ENCODE results near the gene HRH4. TPM values are rescaled to one million over a fixed set of nuclear protein-coding genes. Genes with fewer than 3 reads are reported as not detected.
A peak's percentile ranks its signal among the peaks of the same experiment; 100 is the strongest.

Gene HRH4
- total RNA-seq, 4 donors from 2014 or later: 0.12 to 0.55 TPM; not detected in 2

- no peak for DNase-seq
- Histone ChIP-seq H3K4me1 (no peaks in the 10 kb centered on the region), H3K4me3 (no peak overlapping the region), H3K9me3 (no peaks in the 10 kb centered on the region), H3K27ac (no peak overlapping the region), H3K27me3 (no peaks in the 10 kb centered on the region), H3K36me3 (no peaks in the 10 kb centered on the region)
- TF ChIP-seq CTCF (IDR thresholded peaks at IDR 0.05) (no peak), POLR2A (IDR thresholded peaks at IDR 0.05) (no peak)
- intact Hi-C loops (cut with DNase I; ENCODE audit: low total_unique reads): no loop called here
These were observed 25.2 kb downstream of the HRH4 start for GRCh38 chr18:24485681-24486080.

GRCh38 chr18:24486684-24487083 lies 26.2 kb downstream of the HRH4 start:
- no peaks in the 10 kb centered on the region for H3K36me3 ChIP-seq
- intact Hi-C loops (cut with DNase I; ENCODE audit: low total_unique reads): no loop called here
- H3K4me3 ChIP-seq: no peak overlapping the region
- DNase-seq: no peak
- no peaks in the 10 kb centered on the region for H3K27me3 ChIP-seq
- TF ChIP-seq POLR2A (IDR thresholded peaks at IDR 0.05) (no peak), CTCF (IDR thresholded peaks at IDR 0.05) (no peak)
- no peak overlapping the region for H3K27ac ChIP-seq
- no peaks in the 10 kb centered on the region for H3K9me3 ChIP-seq
- no peaks in the 10 kb centered on the region for H3K4me1 ChIP-seq

GRCh38 chr18:24488824-24489493 lies 28.5 kb downstream of the HRH4 start:
- no peaks in the 10 kb centered on the region for H3K36me3 ChIP-seq
- H3K4me3 ChIP-seq: no peak overlapping the region
- DNase-seq: no peak
- TF ChIP-seq POLR2A (IDR thresholded peaks at IDR 0.05): no peak
- peak; percentile 69 to 76 (median 70) for TF ChIP-seq CTCF (IDR thresholded peaks at IDR 0.05)
- no peaks in the 10 kb centered on the region for H3K27me3 ChIP-seq
- intact Hi-C loops (cut with DNase I; ENCODE audit: low total_unique reads): no loop called here
- H3K27ac ChIP-seq: no peak overlapping the region
- no peaks in the 10 kb centered on the region for H3K9me3 ChIP-seq
- no peaks in the 10 kb centered on the region for H3K4me1 ChIP-seq

GRCh38 chr18:24490539-24490938 lies 30.1 kb downstream of the HRH4 start:
- Histone ChIP-seq H3K4me1 (no peaks in the 10 kb centered on the region), H3K36me3 (no peaks in the 10 kb centered on the region), H3K27me3 (no peaks in the 10 kb centered on the region), H3K27ac (no peak overlapping the region), H3K9me3 (no peaks in the 10 kb centered on the region), H3K4me3 (no peak overlapping the region)
- no peak for TF ChIP-seq CTCF (IDR thresholded peaks at IDR 0.05)
- no peak for TF ChIP-seq POLR2A (IDR thresholded peaks at IDR 0.05)
- DNase-seq: no peak
- intact Hi-C loops (cut with DNase I; ENCODE audit: low total_unique reads): no loop called here

GRCh38 chr18:24491927-24492834 lies 31.7 kb downstream of the HRH4 start:
- no peak for DNase-seq
- Histone ChIP-seq H3K27me3 (no peaks in the 10 kb centered on the region), H3K9me3 (no peaks in the 10 kb centered on the region), H3K4me3 (no peak overlapping the region), H3K27ac (no peak overlapping the region), H3K36me3 (no peaks in the 10 kb centered on the region), H3K4me1 (no peaks in the 10 kb centered on the region)
- intact Hi-C loops (cut with DNase I; ENCODE audit: low total_unique reads): no loop called here
- no peak for TF ChIP-seq CTCF (IDR thresholded peaks at IDR 0.05)
- no peak for TF ChIP-seq POLR2A (IDR thresholded peaks at IDR 0.05)
